H1 (cell line): ENCODE measurements around the gene RASGRP4. TPM values are rescaled to one million over a fixed set of nuclear protein-coding genes. Genes with fewer than 3 reads are reported as not detected.
A peak's percentile ranks its signal among the peaks of the same experiment; 100 is the strongest.

Experiments
- CTCF ChIA-PET: fragments of 300-600 bp; sonication (Branson Sonifier 250); formaldehyde crosslinking; loops from one replicate; lab custom pipeline; 2021; ENCODE audit not compliant: partially characterized antibody; lab: Charles Lee
- POLR2A ChIA-PET: fragments of 300-600 bp; sonication (Branson Sonifier 250); formaldehyde crosslinking; loops from one replicate; lab custom pipeline; 2021; ENCODE audit warnings: inconsistent platforms; ENCODE audit not compliant: partially characterized antibody; lab: Charles Lee
- DNase-seq, 2 experiments: peaks; one replicate each; pipeline versions ENCODE4 v3.0.0 to v3.0.0-alpha.2; 2010 to 2022; ENCODE audit warnings: low spot score in 2 of 2, low read depth in 1 of 2, mixed read lengths in 1 of 2
- FAIRE-seq: peaks from 2 replicates; lab custom pipeline; 2011; peaks lifted over from hg19 to GRCh38; lab: Jason Lieb, UNC
- H2AFZ ChIP-seq: 2 replicates; pipeline ENCODE4 v1.8.1; 2012; ENCODE audit warnings: low read length, inconsistent platforms
- H2AK5ac ChIP-seq: 2 replicates; pipeline ENCODE4 v1.6.1; 2013; ENCODE audit warnings: low read depth, low read length
- H2BK120ac ChIP-seq: replicated peaks from 2 replicates; pipeline ENCODE3; 2013; ENCODE audit warnings: low read depth, low read length, inconsistent platforms
- H2BK12ac ChIP-seq: 2 replicates; pipeline ENCODE4 v1.6.1; 2013; ENCODE audit warnings: low read depth, low read length
- H2BK15ac ChIP-seq: 2 replicates; pipeline ENCODE4 v1.6.1; 2013; ENCODE audit warnings: low read length
- H2BK20ac ChIP-seq: 2 replicates; pipeline ENCODE4 v1.6.1; 2013; ENCODE audit warnings: low read length
- H2BK5ac ChIP-seq: 2 replicates; pipeline ENCODE4 v1.6.1; 2013; ENCODE audit warnings: low read depth, low read length
- H3K14ac ChIP-seq: 2 replicates; pipeline ENCODE4 v1.6.1; 2013; ENCODE audit warnings: inconsistent platforms; ENCODE audit not compliant: insufficient read length
- H3K18ac ChIP-seq: 2 replicates; pipeline ENCODE4 v1.6.1; 2013; ENCODE audit warnings: low read length; ENCODE audit errors: extremely low read depth
- H3K23ac ChIP-seq: 2 replicates; pipeline ENCODE4 v1.6.1; 2013; ENCODE audit warnings: inconsistent platforms; ENCODE audit not compliant: insufficient read length
- H3K23me2 ChIP-seq: 2 replicates; pipeline ENCODE4 v1.6.1; 2013; ENCODE audit warnings: low read depth, low read length
- H3K27ac ChIP-seq: 2 replicates; pipeline ENCODE4 v1.6.1; 2011; ENCODE audit warnings: low read depth, low read length, inconsistent platforms
- H3K27me3 ChIP-seq, 4 experiments: replicated peaks in 1 of 4; 1 replicate in 1 of 4; 2 replicates in 3 of 4; pipeline versions ENCODE4 v1.6.1 to v1.8.1; 2011 to 2013; ENCODE audit warnings: low read length in 3 of 4, mild to moderate bottlenecking in 3 of 4, inconsistent platforms in 2 of 4, mixed read lengths in 2 of 4, moderate library complexity in 1 of 4; ENCODE audit not compliant: control insufficient read depth in 3 of 4, insufficient read depth in 3 of 4; ENCODE audit errors: extremely low read depth in 1 of 4
- H3K36me3 ChIP-seq, 4 experiments: 2 replicates each; pipeline versions ENCODE4 v1.6.1 to v1.8.1; 2011 to 2013; ENCODE audit warnings: mild to moderate bottlenecking in 4 of 4, low read length in 3 of 4, moderate library complexity in 2 of 4, control low read depth in 1 of 4, inconsistent platforms in 1 of 4; ENCODE audit not compliant: insufficient read depth in 4 of 4, control insufficient read depth in 2 of 4
- H3K4ac ChIP-seq: replicated peaks from 2 replicates; pipeline ENCODE3; 2013; ENCODE audit warnings: low read length, low read depth, mixed read lengths, inconsistent platforms; ENCODE audit not compliant: insufficient read length
- H3K4me1 ChIP-seq, 4 experiments: replicated peaks in 1 of 4; 1 replicate in 1 of 4; 2 replicates in 3 of 4; pipeline versions ENCODE4 v1.6.1 to v1.8.1; 2011 to 2013; ENCODE audit warnings: low read length in 3 of 4, inconsistent platforms in 2 of 4, mixed read lengths in 1 of 4; ENCODE audit not compliant: insufficient read depth in 4 of 4, control insufficient read depth in 3 of 4
- H3K4me2 ChIP-seq, 2 experiments: 2 replicates each; pipeline versions ENCODE4 v1.6.1 to v1.8.1; 2011 to 2013; ENCODE audit warnings: low read depth in 2 of 2, low read length in 2 of 2, control low read depth in 1 of 2, inconsistent platforms in 1 of 2, mild to moderate bottlenecking in 1 of 2; ENCODE audit not compliant: insufficient read depth in 1 of 2
- H3K4me3 ChIP-seq, 4 experiments: fragments of 200-600, 300-600 bp in 1 of 4; sonication (generic), shearing (Covaris generic), sonication (Bioruptor Twin) in 1 of 4; 2 replicates each; pipeline versions ENCODE4 v1.5.1 to v1.8.1; 2011 to 2016; ENCODE audit warnings: low read length in 4 of 4, low read depth in 3 of 4, control low read depth in 2 of 4, inconsistent platforms in 2 of 4, mild to moderate bottlenecking in 2 of 4, mixed read lengths in 1 of 4, moderate library complexity in 1 of 4; ENCODE audit not compliant: insufficient read depth in 2 of 4; ENCODE audit errors: extremely low read depth in 1 of 4
- H3K56ac ChIP-seq: replicated peaks from 2 replicates; pipeline ENCODE3; 2013; ENCODE audit warnings: low read depth, mild to moderate bottlenecking, mixed read lengths, low read length, inconsistent platforms; ENCODE audit not compliant: insufficient read length
- H3K79me1 ChIP-seq: 2 replicates; pipeline ENCODE4 v1.6.1; 2013; ENCODE audit warnings: low read depth, low read length, control low read depth
- H3K79me2 ChIP-seq, 2 experiments: 2 replicates each; pipeline versions ENCODE4 v1.6.1 to v1.8.1; 2012 to 2013; ENCODE audit warnings: low read length in 2 of 2, mild to moderate bottlenecking in 2 of 2, inconsistent platforms in 1 of 2; ENCODE audit not compliant: insufficient read depth in 2 of 2, control insufficient read depth in 1 of 2
- H3K9ac ChIP-seq, 4 experiments: replicated peaks in 1 of 4; 1 replicate in 1 of 4; 2 replicates in 3 of 4; pipeline versions ENCODE4 v1.6.1 to v1.8.1; 2011 to 2013; ENCODE audit warnings: low read depth in 3 of 4, low read length in 3 of 4, control low read depth in 2 of 4, mild to moderate bottlenecking in 2 of 4, moderate library complexity in 2 of 4, inconsistent platforms in 1 of 4; ENCODE audit errors: extremely low read depth in 1 of 4
- H3K9me3 ChIP-seq, 2 experiments: 2 replicates each; pipeline versions ENCODE4 v1.6.1 to v1.8.1; 2012 to 2013; ENCODE audit warnings: mild to moderate bottlenecking in 2 of 2, moderate library complexity in 2 of 2, control low read depth in 1 of 2, inconsistent platforms in 1 of 2, low read depth in 1 of 2, low read length in 1 of 2, mixed read lengths in 1 of 2; ENCODE audit not compliant: insufficient read depth in 2 of 2
- H4K20me1 ChIP-seq, 2 experiments: replicated peaks in 1 of 2; 2 replicates each; pipeline versions ENCODE3 to v1.8.1; 2011 to 2013; ENCODE audit warnings: inconsistent platforms in 2 of 2, low read length in 2 of 2, mild to moderate bottlenecking in 1 of 2; ENCODE audit not compliant: insufficient read depth in 2 of 2, control insufficient read depth in 1 of 2
- H4K5ac ChIP-seq: 2 replicates; pipeline ENCODE4 v1.6.1; 2013; ENCODE audit warnings: low read length, low read depth, mixed read lengths, inconsistent platforms; ENCODE audit not compliant: insufficient read length
- H4K8ac ChIP-seq: 2 replicates; pipeline ENCODE4 v1.8.0; 2013; ENCODE audit warnings: mild to moderate bottlenecking, moderate library complexity, low read length, inconsistent platforms; ENCODE audit not compliant: insufficient read depth; ENCODE audit errors: extremely low read depth
- H4K91ac ChIP-seq: replicated peaks from 2 replicates; pipeline ENCODE3; 2013; ENCODE audit warnings: low read length, mixed read lengths, inconsistent platforms; ENCODE audit not compliant: insufficient read length
- BACH1 ChIP-seq: IDR thresholded peaks from 2 replicates; pipeline ENCODE4 v1.6.1; 2012; ENCODE audit warnings: low read length, improper control_type of control experiment
- BCL11A ChIP-seq, 2 experiments: IDR thresholded peaks; one replicate each; pipeline ENCODE4 v1.6.1; 2011; ENCODE audit warnings: low read depth in 2 of 2, low read length in 2 of 2, mild to moderate bottlenecking in 2 of 2
- CBX5 ChIP-seq: fragments of 300-800, 300-1000 bp; sonication (generic); IDR thresholded peaks from 2 replicates; pipeline ENCODE4 v1.7.1; 2016; ENCODE audit warnings: antibody characterized with exemption, low read length, low read depth
- CREB1 ChIP-seq: IDR thresholded peaks from 2 replicates; pipeline ENCODE4 v1.6.1; 2012; ENCODE audit warnings: inconsistent platforms
- HDAC2 ChIP-seq, 2 experiments: fragments of 300-600 bp in 1 of 2; sonication (generic) in 1 of 2; IDR thresholded peaks; 2 replicates each; pipeline ENCODE4 v1.6.1; 2011 to 2012; ENCODE audit warnings: low read depth in 2 of 2, low read length in 2 of 2, mild to moderate bottlenecking in 2 of 2, moderate library complexity in 2 of 2, borderline replicate concordance in 1 of 2, inconsistent platforms in 1 of 2
- KDM4A ChIP-seq: IDR thresholded peaks from one replicate; pipeline ENCODE4 v1.7.1; 2012; ENCODE audit warnings: low read depth, mild to moderate bottlenecking, moderate library complexity, low read length, inconsistent platforms; ENCODE audit not compliant: severe bottlenecking
- PHF8 ChIP-seq: fragments of 200-600 bp; sonication (generic); conservative IDR thresholded peaks from 2 replicates; pipeline ENCODE4 v1.7.1; 2012; ENCODE audit warnings: low read depth, mild to moderate bottlenecking, inconsistent platforms, low read length, moderate library complexity
- RBBP5 ChIP-seq: IDR thresholded peaks from 2 replicates; pipeline ENCODE4 v1.7.1; 2012; ENCODE audit warnings: low read depth, mild to moderate bottlenecking, inconsistent platforms, low read length, moderate library complexity, borderline replicate concordance
- SIN3A ChIP-seq, 2 experiments: IDR thresholded peaks in 1 of 2; conservative IDR thresholded peaks in 1 of 2; 2 replicates each; pipeline ENCODE4 v1.6.1; 2011 to 2012; ENCODE audit warnings: low read length in 2 of 2, improper control_type of control experiment in 1 of 2, low read depth in 1 of 2, mild to moderate bottlenecking in 1 of 2
- TEAD4 ChIP-seq: IDR thresholded peaks from 2 replicates; pipeline ENCODE4 v1.6.1; 2012; ENCODE audit warnings: low read depth, low read length, inconsistent platforms, mixed read lengths
- YY1 ChIP-seq: IDR thresholded peaks from 2 replicates; pipeline ENCODE4 v1.6.1; 2011; ENCODE audit warnings: low read depth, mild to moderate bottlenecking, low read length
- WGBS, 2 experiments: shearing (Covaris generic) in 1 of 2; methylation state at CpG; one replicate each; pipeline versions ENCODE4 v1.1.6 to v1.1.7; 2013 to 2015; ENCODE audit warnings: low lambda C conversion rate in 2 of 2, mixed read lengths in 2 of 2, inconsistent platforms in 1 of 2, low coverage in 1 of 2, missing lambda C conversion rate in 1 of 2; ENCODE audit not compliant: insufficient replicate concordance in 2 of 2, insufficient coverage in 1 of 2, insufficient read length in 1 of 2; ENCODE audit errors: extremely low coverage in 1 of 2, missing lambda C conversion rate in 1 of 2; 5-methylcytosine and 5-hydroxymethylcytosine counted together
- polyA plus RNA-seq, 7 experiments: library from polyadenylated mRNA; depleted of rRNA in 3 of 7; stranded (reverse) in 5 of 7; unstranded in 2 of 7; fragments of >200 nt in 5 of 7; fragments of 200-250 nt in 2 of 7; gene quantifications; 1 replicate in 5 of 7; 2 replicates in 1 of 7; 4 replicates in 1 of 7; pipeline versions ENCODE4 v1.2.1 to v1.2.3, GENCODE V29; 2011 to 2013; ENCODE audit warnings: missing spikeins in 2 of 7, mixed read lengths in 2 of 7
- total RNA-seq: library from RNA; stranded (reverse); fragmentation: NEBNext Ultra II Directional; extraction: Animal tissue kit (Norgen Biotek cat#: 25700); gene quantifications from 2 replicates; pipeline ENCODE4 v1.2.1, GENCODE V29; 2021

Gene RASGRP4
- total and polyA plus RNA-seq, 2 of the 8 experiments (the other 6 are each of a cell fraction or from before 2014, with no cell fraction given) = 1.9 to 3.1 TPM

- H3K79me2 ChIP-seq = no peaks in the 10 kb centered on the region
- H2BK12ac ChIP-seq = no peak overlapping the region
- no peak overlapping the region for H3K56ac ChIP-seq
- no peak overlapping the region for H3K18ac ChIP-seq
- H3K4me1 ChIP-seq = no peaks in the 10 kb centered on the region; a peak in 2 of 7 replicates
- H3K36me3 ChIP-seq = no peaks in the 10 kb centered on the region
- H3K4ac ChIP-seq = no peak overlapping the region
- no peaks in the 10 kb centered on the region for H3K9me3 ChIP-seq
- no peak overlapping the region for H3K23ac ChIP-seq
- H2BK15ac ChIP-seq = no peak overlapping the region
- no peak overlapping the region for H2BK120ac ChIP-seq
- H3K23me2 ChIP-seq = peaks cover 5% of the 10 kb centered on the region; the same call in 1 of the 2 replicates
- H4K20me1 ChIP-seq = no peaks in the 10 kb centered on the region
- H2AFZ ChIP-seq = peak overlapping the region; percentile 40; the same call in 1 of the 2 replicates
- no peak for TF ChIP-seq TEAD4
- TF ChIP-seq BACH1 = no peak
- peak; percentile 86 to 94; a peak in 2 of 4 replicates for TF ChIP-seq SIN3A (conservative IDR thresholded peaks at IDR 0.05 in 1 of 2, IDR thresholded peaks at IDR 0.05 in 1 of 2; ENCODE audit: low read depth in 1 of 2, low read length in 2 of 2)
- TF ChIP-seq CBX5 = no peak
- peak; percentile 3; the same call in 1 of the 2 replicates for TF ChIP-seq RBBP5
- no peak for TF ChIP-seq BCL11A (IDR thresholded peaks at IDR 0.05; ENCODE audit: low read depth in 2 of 2, low read length in 2 of 2)
- TF ChIP-seq YY1 = peak; percentile 11; the same call in 1 of the 2 replicates
- TF ChIP-seq PHF8 = no peak
- TF ChIP-seq HDAC2 (IDR thresholded peaks at IDR 0.05; ENCODE audit: borderline replicate concordance in 1 of 2, low read depth in 2 of 2, low read length in 2 of 2) = no peak
- TF ChIP-seq KDM4A = no peak
- TF ChIP-seq CREB1 = peak; percentile 59
- 15% methylated on average over 18 of the region's 18 CpGs; no CpG with 5 or more reads in 1 of the 2 experiments for WGBS, 2 experiments
- H2BK5ac ChIP-seq = no peak overlapping the region
- H3K14ac ChIP-seq = no peak overlapping the region
- H4K91ac ChIP-seq = no peak overlapping the region
- H4K8ac ChIP-seq = peak overlapping the region; percentile 65; the same call in 1 of the 2 replicates
- no peak overlapping the region for H3K27ac ChIP-seq
- ChIA-PET POLR2A (interaction anchor here (0.8 to 6.1 kb wide), 14 partner anchors 13 to 528 kb away, joined by 3 to 38 read pairs (median 4); partner anchors contain the start of genes GGN, MRPS12, SARS2 and SPRED3), CTCF (interaction anchor here (0.6 to 4.2 kb wide), 38 partner anchors 9 to 575 kb away, joined by 3 to 35 read pairs (median 5); partner anchors contain the start of genes MAP4K1 and RASGRP4)
- no peak for DNase-seq
- H3K27me3 ChIP-seq = peaks cover 2 to 42% (median 34%) of the 10 kb centered on the region in 4 experiments
- H2BK20ac ChIP-seq = no peak overlapping the region
- no peaks in the 10 kb centered on the region for H3K79me1 ChIP-seq
- peak overlapping the region in 2 of 4 experiments; percentile 18 to 52; a peak in 4 of 8 replicates for H3K4me3 ChIP-seq
- no peak overlapping the region for H4K5ac ChIP-seq
- no peak overlapping the region for H2AK5ac ChIP-seq
- no peak overlapping the region for H3K9ac ChIP-seq
- H3K4me2 ChIP-seq = peak overlapping the region; percentile 46 to 59; a peak in 3 of 4 replicates
- FAIRE-seq = no peak
These were observed 23.4 kb downstream of the RASGRP4 start for GRCh38 chr19:38402623-38402966.
